ENCODE measurements around the gene CRYM. TPM values are rescaled to one million over a fixed set of nuclear protein-coding genes. Genes with fewer than 3 reads are reported as not detected.

CRYM gene
- total RNA-seq, 4 donors from 2014 or later = 0.27 to 0.79 TPM; not detected in 2

GRCh38 chr16:21217121-21217520 lies 61.0 kb downstream of the CRYM start:
- no peak for ATAC-seq
- no peak overlapping the region for H3K27ac ChIP-seq
- no peaks in the 10 kb centered on the region for H3K9me3 ChIP-seq
- TF ChIP-seq EP300 (IDR thresholded peaks at IDR 0.05) (no peak), CTCF (IDR thresholded peaks at IDR 0.05) (no peak), POLR2A (IDR thresholded peaks at IDR 0.05) (no peak), POLR2AphosphoS5 (IDR thresholded peaks at IDR 0.05) (no peak)
- H3K27me3 ChIP-seq = peaks cover 65% of the 10 kb centered on the region
- no peak overlapping the region for H3K4me3 ChIP-seq
- 64 to 80% methylated on average over 1 of the region's 2 CpGs for WGBS, 2 donors (ENCODE audit: low coverage in 1 of 2)
- no peaks in the 10 kb centered on the region for H3K36me3 ChIP-seq
- H3K4me1 ChIP-seq = no peaks in the 10 kb centered on the region

GRCh38 chr16:21214086-21214485 lies 64.0 kb downstream of the CRYM start:
- WGBS, 2 donors (ENCODE audit: low coverage in 1 of 2) = 43 to 51% methylated on average over 1 to 3 of the region's 4 CpGs
- Histone ChIP-seq H3K9me3 (no peaks in the 10 kb centered on the region), H3K27ac (no peak overlapping the region), H3K4me1 (no peaks in the 10 kb centered on the region), H3K36me3 (no peaks in the 10 kb centered on the region), H3K27me3 (peaks cover 43% of the 10 kb centered on the region), H3K4me3 (no peak overlapping the region)
- TF ChIP-seq CTCF (IDR thresholded peaks at IDR 0.05) (no peak), POLR2AphosphoS5 (IDR thresholded peaks at IDR 0.05) (no peak), EP300 (IDR thresholded peaks at IDR 0.05) (no peak), POLR2A (IDR thresholded peaks at IDR 0.05) (no peak)
- no peak for ATAC-seq

- no peaks in the 10 kb centered on the region for H3K36me3 ChIP-seq
- no peak for ATAC-seq
These were observed 66.6 kb downstream of the CRYM start, which contains the start of gene ZP2 for GRCh38 chr16:21211486-21211885. TSS of gene ZP2 (minus strand) at chr16:21211574. CDS start at chr16:21211547, 27 bp downstream.

More at GRCh38 chr16:21211486-21211885, 66.6 kb downstream of the CRYM start, which contains the start of gene ZP2:
- H3K9me3 ChIP-seq = no peaks in the 10 kb centered on the region
- H3K4me3 ChIP-seq = no peak within 1 kb of the TSS
- no peaks in the 10 kb centered on the region for H3K4me1 ChIP-seq
- H3K27ac ChIP-seq = no peak within 1 kb of the TSS
- TF ChIP-seq POLR2AphosphoS5 (IDR thresholded peaks at IDR 0.05) = no peak
- TF ChIP-seq POLR2A (IDR thresholded peaks at IDR 0.05) = no peak
- TF ChIP-seq EP300 (IDR thresholded peaks at IDR 0.05) = no peak
- no peak for TF ChIP-seq CTCF (IDR thresholded peaks at IDR 0.05)
- WGBS, 2 donors (ENCODE audit: low coverage in 1 of 2) = 61% methylated on average over 4 of the region's 5 CpGs; no CpG with 5 or more reads in 1 of the 2 donors
- H3K27me3 ChIP-seq = peaks cover 28% of the 10 kb centered on the region

Other genes with a start within 250 kb of the CRYM start
- under 1 TPM in 2 of 4 donors, not detected in 2; 0.13 to 0.15 TPM for gene DNAH3, start 127.4 kb downstream of the CRYM start, total RNA-seq
- 100 to 1,000 TPM; 126 to 170 (median 143) TPM for gene LDAF1, start 119.6 kb downstream of the CRYM start, total RNA-seq
- not detected for gene ZP2, start 66.7 kb downstream of the CRYM start, total RNA-seq
- not detected for gene ANKS4B, start 44.6 kb downstream of the CRYM start, total RNA-seq

Measured in gastroesophageal sphincter (tissue), 4 donors.